Neural progenitor cell (in vitro differentiated cells): ENCODE measurements around the gene SIRPA. TPM values are rescaled to one million over a fixed set of nuclear protein-coding genes. Genes with fewer than 3 reads are reported as not detected.

Source experiments
- DNase-seq: peaks from one replicate; pipeline ENCODE4 v3.0.0-alpha.2; 2016; ENCODE audit warnings: low spot score
- H2AFZ ChIP-seq: fragments of 200-600 bp; sonication (generic); replicated peaks from 2 replicates; pipeline ENCODE4 v1.6.1; 2016; ENCODE audit warnings: antibody characterized with exemption
- H3F3A ChIP-seq: fragments of 200-600 bp; sonication (generic); 2 replicates; pipeline ENCODE4 v1.6.1; 2016; ENCODE audit warnings: antibody characterized with exemption, low read depth
- H3K27ac ChIP-seq: fragments of 200-600 bp; sonication (generic); 2 replicates; pipeline ENCODE4 v1.5.1; 2016; ENCODE audit warnings: mild to moderate bottlenecking
- H3K27me3 ChIP-seq: fragments of 200-600 bp; sonication (generic); 2 replicates; pipeline ENCODE4 v1.6.1; 2016; ENCODE audit warnings: mild to moderate bottlenecking, moderate library complexity
- H3K36me3 ChIP-seq: fragments of 200-600 bp; sonication (generic); 2 replicates; pipeline ENCODE4 v1.5.1; 2016
- H3K4me1 ChIP-seq: fragments of 200-600 bp; sonication (generic); 2 replicates; pipeline ENCODE4 v1.6.1; 2016; ENCODE audit warnings: mixed run types
- H3K4me2 ChIP-seq: fragments of 200-600 bp; sonication (generic); 2 replicates; pipeline ENCODE4 v1.6.1; 2016
- H3K4me3 ChIP-seq: fragments of 200-600 bp; sonication (generic); 2 replicates; pipeline ENCODE4 v1.5.1; 2016
- H3K79me2 ChIP-seq: fragments of 200-600 bp; sonication (generic); 2 replicates; pipeline ENCODE4 v1.6.1; 2016; ENCODE audit warnings: low read depth
- H3K9ac ChIP-seq: fragments of 200-600 bp; sonication (generic); 2 replicates; pipeline ENCODE4 v1.6.1; 2016
- H3K9me3 ChIP-seq: fragments of 200-600 bp; sonication (generic); 2 replicates; pipeline ENCODE4 v1.5.1; 2016; ENCODE audit warnings: low read depth
- H4K20me1 ChIP-seq: fragments of 200-600 bp; sonication (generic); 2 replicates; pipeline ENCODE4 v1.6.1; 2016; ENCODE audit warnings: low read depth
- H3K27ac Mint-ChIP-seq: 3 replicates; pipeline ENCODE4 v1.8.0; 2021; ENCODE audit warnings: mixed read lengths
- H3K27me3 Mint-ChIP-seq: 2 replicates; pipeline ENCODE4 v1.8.0; 2022; ENCODE audit warnings: low read depth, mild to moderate bottlenecking, inconsistent platforms, moderate library complexity, mixed read lengths; ENCODE audit not compliant: insufficient read depth
- H3K36me3 Mint-ChIP-seq: 3 replicates; pipeline ENCODE4 v1.8.0; 2021; ENCODE audit warnings: mixed read lengths
- H3K4me1 Mint-ChIP-seq: 3 replicates; pipeline ENCODE4 v1.8.0; 2021; ENCODE audit warnings: mixed read lengths
- H3K4me3 Mint-ChIP-seq: 3 replicates; pipeline ENCODE4 v1.8.0; 2021; ENCODE audit warnings: mild to moderate bottlenecking, moderate library complexity, mixed read lengths
- H3K9me3 Mint-ChIP-seq: 3 replicates; pipeline ENCODE4 v1.8.0; 2020; ENCODE audit warnings: mixed read lengths
- CTCF ChIP-seq: fragments of 200-600 bp; sonication (generic); IDR thresholded peaks from 2 replicates; pipeline ENCODE4 v1.5.1; 2017; ENCODE audit warnings: antibody characterized with exemption, mild to moderate bottlenecking
- EZH2 ChIP-seq: fragments of 200-600 bp; sonication (generic); IDR thresholded peaks from 2 replicates; pipeline ENCODE4 v1.6.1; 2017; ENCODE audit warnings: antibody characterized with exemption, mild to moderate bottlenecking, moderate library complexity
- EZH2phosphoT487 ChIP-seq: fragments of 200-600 bp; sonication (generic); IDR thresholded peaks from 2 replicates; pipeline ENCODE4 v1.6.1; 2017; ENCODE audit warnings: antibody characterized with exemption
- total RNA-seq: library from RNA; depleted of rRNA; stranded (reverse); fragments of >200 nt; gene quantifications from 2 replicates; pipeline ENCODE4 v1.2.3, GENCODE V29; 2015; ENCODE audit warnings: low replicate concordance

The SIRPA gene
- total RNA-seq, 1 donor from 2014 or later, result 5.1 TPM

DNA sequence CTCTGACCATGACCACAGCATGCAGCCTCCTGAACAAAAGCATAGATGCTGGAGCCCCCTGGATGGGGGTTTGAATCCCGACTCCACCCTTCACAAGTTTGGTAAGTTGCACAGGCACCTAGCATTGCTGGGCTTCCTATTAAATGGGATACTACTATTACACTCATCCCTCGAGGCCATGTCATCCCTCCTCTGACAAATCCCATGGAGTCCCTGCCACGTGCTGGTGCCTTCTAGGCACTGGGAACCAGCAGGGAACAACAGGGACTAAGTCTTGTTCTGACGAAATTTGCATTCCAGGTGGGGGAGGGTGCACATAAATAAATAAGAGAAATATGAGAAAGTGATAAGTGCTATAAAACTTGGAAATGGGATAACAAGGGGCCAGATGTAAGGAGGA lies 15.3 kb upstream of the SIRPA start:
- no peaks in the 10 kb centered on the region for H3K79me2 ChIP-seq
- peaks cover 9% of the 10 kb centered on the region for H3K4me1 ChIP-seq

GRCh38 chr20:1880529-1881239 lies 14.5 kb upstream of the SIRPA start:
- H3K9me3 Mint-ChIP-seq, result no peaks in the 10 kb centered on the region
- Histone ChIP-seq H3K27ac (no peak overlapping the region), H3K4me2 (no peak overlapping the region), H3K4me3 (no peak overlapping the region), H2AFZ (no peak overlapping the region), H3K4me1 (peaks cover 9% of the 10 kb centered on the region), H3K9me3 (no peaks in the 10 kb centered on the region), H3F3A (no peaks in the 10 kb centered on the region), H3K36me3 (no peaks in the 10 kb centered on the region), H3K79me2 (no peaks in the 10 kb centered on the region), H3K27me3 (no peaks in the 10 kb centered on the region), H3K9ac (no peak overlapping the region), H4K20me1 (no peaks in the 10 kb centered on the region)
- peak overlapping the region; percentile 16 for H3K27ac Mint-ChIP-seq
- H3K27me3 Mint-ChIP-seq, result peaks cover 15% of the 10 kb centered on the region
- TF ChIP-seq EZH2phosphoT487 (no peak), CTCF (no peak), EZH2 (no peak)
- peaks cover 41% of the 10 kb centered on the region for H3K4me1 Mint-ChIP-seq
- no peaks in the 10 kb centered on the region for H3K36me3 Mint-ChIP-seq
- H3K4me3 Mint-ChIP-seq, result no peak overlapping the region
- no peak for DNase-seq

More for the DNA sequence above, 15.3 kb upstream of the SIRPA start:
- Histone ChIP-seq H3K9ac (no peak overlapping the region), H3K4me2 (no peak overlapping the region), H3K4me3 (no peak overlapping the region), H3K9me3 (no peaks in the 10 kb centered on the region), H3K36me3 (no peaks in the 10 kb centered on the region), H3K27me3 (no peaks in the 10 kb centered on the region), H4K20me1 (no peaks in the 10 kb centered on the region), H3K27ac (no peak overlapping the region), H3F3A (no peaks in the 10 kb centered on the region), H2AFZ (no peak overlapping the region)
- TF ChIP-seq CTCF (no peak), EZH2phosphoT487 (no peak), EZH2 (no peak)
- Mint-ChIP-seq H3K4me3 (no peak overlapping the region), H3K27me3 (peaks cover 19% of the 10 kb centered on the region), H3K9me3 (no peaks in the 10 kb centered on the region), H3K4me1 (peaks cover 49% of the 10 kb centered on the region), H3K27ac (no peak overlapping the region), H3K36me3 (no peaks in the 10 kb centered on the region)
- DNase-seq, result no peak

DNA sequence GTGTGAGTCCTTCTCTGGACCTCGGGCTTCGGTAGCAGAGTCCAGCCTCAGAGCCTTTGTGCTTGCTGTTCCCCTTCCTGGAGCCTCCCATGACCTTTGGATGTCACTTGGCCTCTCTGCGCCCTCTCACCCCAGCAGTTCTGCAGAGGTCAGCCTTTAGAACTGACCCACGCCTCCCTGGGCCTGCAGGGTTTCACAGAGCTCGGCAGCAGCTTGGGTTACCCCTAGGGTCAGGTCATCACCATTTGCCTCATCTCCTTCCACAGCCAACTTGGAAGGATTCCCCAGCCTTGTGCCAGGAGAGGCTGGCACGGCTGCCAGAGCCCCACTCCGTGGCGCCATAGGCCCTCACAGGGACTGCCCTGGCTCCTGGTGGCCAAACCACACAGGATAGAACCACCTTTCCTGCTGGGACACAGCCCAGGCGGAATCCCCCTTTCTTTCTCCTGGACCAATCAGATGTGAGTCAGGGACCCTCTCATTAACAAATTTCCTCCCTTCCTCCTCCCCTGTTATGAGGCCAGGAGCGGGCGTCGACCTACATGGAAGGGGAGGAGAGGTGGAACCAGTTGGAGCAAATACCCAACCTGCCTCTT lies 13.9 kb upstream of the SIRPA start:
- TF ChIP-seq EZH2 (no peak), EZH2phosphoT487 (no peak), CTCF (no peak)
- Histone ChIP-seq H4K20me1 (no peaks in the 10 kb centered on the region), H3K9me3 (no peaks in the 10 kb centered on the region), H3K36me3 (no peaks in the 10 kb centered on the region), H3K4me3 (no peak overlapping the region), H3F3A (no peaks in the 10 kb centered on the region), H3K27ac (no peak overlapping the region), H3K27me3 (no peaks in the 10 kb centered on the region), H3K9ac (no peak overlapping the region), H3K4me1 (peaks cover 9% of the 10 kb centered on the region), H3K79me2 (no peaks in the 10 kb centered on the region), H3K4me2 (no peak overlapping the region), H2AFZ (no peak overlapping the region)
- no peak for DNase-seq
- Mint-ChIP-seq H3K36me3 (no peaks in the 10 kb centered on the region), H3K4me1 (peaks cover 41% of the 10 kb centered on the region), H3K9me3 (no peaks in the 10 kb centered on the region), H3K4me3 (no peak overlapping the region), H3K27me3 (peaks cover 12% of the 10 kb centered on the region), H3K27ac (no peak overlapping the region)
